ENCODE measurements around the gene CRYBB1.

The CRYBB1 gene

GRCh38 chr22:26623984-26624383, 6.2 kb upstream of the CRYBB1 start:
- H3K4me3 ChIP-seq (ENCODE audit: low read length), result no peak overlapping the region
- no peak for TF ChIP-seq CTCF (IDR thresholded peaks at IDR 0.05; ENCODE audit: insufficient read depth, low read depth, low read length, missing control alignments)
- DNase-seq (ENCODE audit: low read depth), result no peak

GRCh38 chr22:26621663-26622062, 3.8 kb upstream of the CRYBB1 start, which contains the start of gene CRYBA4:
TSS of gene CRYBA4 (plus strand) at chr22:26621963. CDS start at chr22:26622597, 634 bp downstream.
- no peak within 1 kb of the TSS for H3K4me3 ChIP-seq (ENCODE audit: low read length)
- DNase-seq (ENCODE audit: low read depth), result no peak
- no peak for TF ChIP-seq CTCF (IDR thresholded peaks at IDR 0.05; ENCODE audit: insufficient read depth, low read depth, low read length, missing control alignments)

- no peak overlapping the region for H3K4me3 ChIP-seq (ENCODE audit: low read length)
- DNase-seq (ENCODE audit: low read depth), result no peak
- no peak for TF ChIP-seq CTCF (IDR thresholded peaks at IDR 0.05; ENCODE audit: insufficient read depth, low read depth, low read length, missing control alignments)
Measured at GRCh38 chr22:26620197-26620596, 2.4 kb upstream of the CRYBB1 start.

- no peak for DNase-seq (ENCODE audit: low read depth)
- no peak for TF ChIP-seq CTCF (IDR thresholded peaks at IDR 0.05; ENCODE audit: insufficient read depth, low read depth, low read length, missing control alignments)
- H3K4me3 ChIP-seq (ENCODE audit: low read length), result no peak overlapping the region
Measured at GRCh38 chr22:26619510-26619909, 1.7 kb upstream of the CRYBB1 start.

- no peak for DNase-seq (ENCODE audit: low read depth)
- no peak overlapping the region for H3K4me3 ChIP-seq (ENCODE audit: low read length)
- TF ChIP-seq CTCF (IDR thresholded peaks at IDR 0.05; ENCODE audit: insufficient read depth, low read depth, low read length, missing control alignments), result no peak
Measured at GRCh38 chr22:26618455-26618854, 628 bp upstream of the CRYBB1 start.

GRCh38 chr22:26616650-26617049, 1.2 kb downstream of the CRYBB1 start:
- no peak overlapping the region for H3K4me3 ChIP-seq (ENCODE audit: low read length)
- no peak for TF ChIP-seq CTCF (IDR thresholded peaks at IDR 0.05; ENCODE audit: insufficient read depth, low read depth, low read length, missing control alignments)
- DNase-seq (ENCODE audit: low read depth), result no peak

- TF ChIP-seq CTCF (IDR thresholded peaks at IDR 0.05; ENCODE audit: insufficient read depth, low read depth, low read length, missing control alignments), result no peak
- H3K4me3 ChIP-seq (ENCODE audit: low read length), result no peak overlapping the region
- DNase-seq (ENCODE audit: low read depth), result no peak
Measured at GRCh38 chr22:26615830-26616435, 1.9 kb downstream of the CRYBB1 start.

Measured in epithelial cell of esophagus (primary cell).